Measurements from ENCODE around the gene TMOD3.
"Not testable (repeated sequence)": the region's sequence is repeated elsewhere in the genome, so short reads cannot be mapped to it uniquely, and the experiment has no call there.

TMOD3 gene

DNA sequence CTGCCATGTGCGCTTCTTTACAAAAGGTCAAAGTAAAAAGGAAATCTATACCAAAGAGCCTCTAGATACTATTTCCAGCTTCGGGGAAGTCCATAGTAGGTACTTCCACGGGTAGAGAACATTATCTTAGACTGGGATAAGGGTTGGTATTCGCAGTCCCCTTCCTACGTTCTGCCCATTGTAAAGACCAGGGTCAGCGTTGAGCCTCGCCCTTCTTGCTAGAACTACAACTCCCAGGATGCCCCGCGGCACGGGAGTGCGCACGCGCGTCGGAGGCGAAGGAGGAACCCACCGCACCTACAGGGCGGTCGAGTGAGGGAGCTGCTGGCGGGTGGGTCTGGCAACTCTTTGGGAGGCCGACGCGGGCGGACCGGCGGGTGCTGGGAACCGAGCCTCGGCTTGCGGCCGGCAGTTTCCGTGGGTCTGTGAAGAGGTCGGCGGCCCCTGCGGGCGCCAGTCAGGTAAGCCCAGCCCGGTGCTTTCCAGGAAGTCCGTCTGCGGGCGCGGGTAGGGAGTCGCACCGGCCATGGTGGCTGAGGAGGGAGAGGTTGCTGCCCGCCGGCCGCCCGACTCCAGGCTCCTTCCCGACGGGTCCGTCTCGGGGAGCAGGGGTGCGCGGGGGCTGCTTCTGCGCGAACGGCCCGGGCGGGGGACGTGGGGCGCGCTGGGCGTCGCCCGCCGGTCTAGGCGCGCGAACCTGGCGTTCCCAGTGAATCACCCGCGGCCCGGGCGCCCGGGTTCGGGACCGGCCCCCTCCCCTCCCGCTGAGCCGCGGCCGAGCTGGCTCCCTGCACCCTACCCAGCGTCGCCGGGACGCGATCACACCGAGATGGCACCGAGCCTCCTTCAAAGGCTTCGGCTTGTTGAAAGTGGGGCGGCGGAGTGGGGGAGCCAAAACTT is at the start of gene TMOD3:
TMOD3 (plus strand) TSS at position 278 of the 900 bp plus-strand sequence. CDS start 33,232 bp downstream, outside the sequence.
- Histone ChIP-seq H3K27ac (ENCODE audit: low read length) (peak within 1 kb of the TSS; percentile 79), H3K4me1 (ENCODE audit: control insufficient read depth in 1 of 2, insufficient read depth in 2 of 2, low read length in 2 of 2) (peaks cover 9 to 13% of the 10 kb centered on the region in 2 donors)

DNA sequence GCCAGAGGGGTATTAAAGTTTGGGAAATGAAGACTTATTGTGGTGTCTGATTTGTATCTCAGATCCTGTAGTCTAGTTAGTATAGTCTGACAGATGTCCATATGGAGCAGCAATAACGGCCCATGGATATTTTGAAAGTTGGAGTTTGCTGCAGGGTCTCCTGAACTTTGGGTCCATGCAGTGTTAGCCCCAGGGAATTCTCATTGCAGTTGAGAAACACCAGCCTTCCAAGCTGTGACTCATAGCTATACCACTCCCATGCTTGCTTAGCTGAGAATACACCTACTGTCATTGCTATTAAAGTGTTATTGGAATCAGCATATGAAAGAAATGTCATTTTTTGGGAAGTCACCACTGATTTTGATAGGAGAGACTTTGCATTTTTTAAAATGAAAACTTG is 48.8 kb upstream of the TMOD3 start:
- Histone ChIP-seq H3K9me3 (ENCODE audit: control insufficient read depth in 1 of 2, low read length in 2 of 2) (no peaks in the 10 kb centered on the region), H3K27me3 (ENCODE audit: low read depth, low read length) (no peaks in the 10 kb centered on the region), H3K4me1 (ENCODE audit: control insufficient read depth in 1 of 2, insufficient read depth in 2 of 2, low read length in 2 of 2) (peaks cover 0 to 11% of the 10 kb centered on the region in 2 donors), H3K36me3 (ENCODE audit: control insufficient read depth in 1 of 2, insufficient read depth in 2 of 2, low read length in 2 of 2) (peaks cover 19 to 25% of the 10 kb centered on the region in 2 donors), H3K27ac (ENCODE audit: low read length) (no peak overlapping the region), H3K4me3 (ENCODE audit: low read depth in 1 of 2, low read length in 2 of 2) (no peak overlapping the region)

More for the DNA sequence above, at the start of gene TMOD3:
- H3K9me3 ChIP-seq (ENCODE audit: control insufficient read depth in 1 of 2, low read length in 2 of 2) = no peaks in the 10 kb centered on the region
- no peaks in the 10 kb centered on the region for H3K36me3 ChIP-seq (ENCODE audit: control insufficient read depth in 1 of 2, insufficient read depth in 2 of 2, low read length in 2 of 2)
- H3K27me3 ChIP-seq (ENCODE audit: low read depth, low read length) = no peaks in the 10 kb centered on the region
- peak within 1 kb of the TSS; percentile 86 to 90 for H3K4me3 ChIP-seq (ENCODE audit: low read depth in 1 of 2, low read length in 2 of 2)

- Histone ChIP-seq H3K36me3 (ENCODE audit: control insufficient read depth in 1 of 2, insufficient read depth in 2 of 2, low read length in 2 of 2) (peaks cover 21 to 30% of the 10 kb centered on the region in 2 donors), H3K9me3 (ENCODE audit: control insufficient read depth in 1 of 2, low read length in 2 of 2) (no peaks in the 10 kb centered on the region), H3K27ac (ENCODE audit: low read length) (no peak overlapping the region), H3K27me3 (ENCODE audit: low read depth, low read length) (no peaks in the 10 kb centered on the region), H3K4me1 (ENCODE audit: control insufficient read depth in 1 of 2, insufficient read depth in 2 of 2, low read length in 2 of 2) (peaks cover 0 to 4% of the 10 kb centered on the region in 2 donors), H3K4me3 (ENCODE audit: low read depth in 1 of 2, low read length in 2 of 2) (no peak overlapping the region)
Observed at GRCh38 chr15:51781506-51781905, 47.9 kb upstream of the TMOD3 start.

DNA sequence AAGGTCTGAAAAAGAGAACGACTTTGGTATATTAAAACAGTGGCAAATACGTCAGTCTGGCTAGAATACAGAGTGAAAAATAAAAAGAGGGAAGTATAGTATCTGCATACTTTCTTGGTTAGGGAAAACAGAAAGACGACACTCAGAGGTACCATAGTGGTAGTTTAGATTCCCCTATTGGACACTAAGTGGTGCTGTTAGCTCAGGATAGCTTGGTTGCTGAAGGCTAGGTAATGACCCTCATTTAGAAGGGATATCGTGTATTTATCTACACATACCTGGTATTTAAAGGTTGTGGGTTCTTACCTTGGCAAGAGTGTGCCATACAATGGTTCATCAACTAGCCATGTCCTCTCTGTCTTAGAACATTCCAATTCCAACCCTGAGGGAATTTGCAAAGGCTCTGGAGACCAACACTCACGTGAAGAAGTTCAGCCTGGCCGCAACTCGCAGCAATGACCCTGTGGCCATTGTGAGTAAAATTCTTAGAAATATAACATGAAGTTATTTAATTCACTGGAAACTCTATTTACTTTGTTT is 47.0 kb upstream of the TMOD3 start:
- peaks cover 24 to 39% of the 10 kb centered on the region in 2 donors for H3K36me3 ChIP-seq (ENCODE audit: control insufficient read depth in 1 of 2, insufficient read depth in 2 of 2, low read length in 2 of 2)
- H3K27me3 ChIP-seq (ENCODE audit: low read depth, low read length) = no peaks in the 10 kb centered on the region
- H3K27ac ChIP-seq (ENCODE audit: low read length) = no peak overlapping the region
- no peak overlapping the region for H3K4me3 ChIP-seq (ENCODE audit: low read depth in 1 of 2, low read length in 2 of 2)
- H3K4me1 ChIP-seq (ENCODE audit: control insufficient read depth in 1 of 2, insufficient read depth in 2 of 2, low read length in 2 of 2) = no peaks in the 10 kb centered on the region
- no peaks in the 10 kb centered on the region for H3K9me3 ChIP-seq (ENCODE audit: control insufficient read depth in 1 of 2, low read length in 2 of 2)

DNA sequence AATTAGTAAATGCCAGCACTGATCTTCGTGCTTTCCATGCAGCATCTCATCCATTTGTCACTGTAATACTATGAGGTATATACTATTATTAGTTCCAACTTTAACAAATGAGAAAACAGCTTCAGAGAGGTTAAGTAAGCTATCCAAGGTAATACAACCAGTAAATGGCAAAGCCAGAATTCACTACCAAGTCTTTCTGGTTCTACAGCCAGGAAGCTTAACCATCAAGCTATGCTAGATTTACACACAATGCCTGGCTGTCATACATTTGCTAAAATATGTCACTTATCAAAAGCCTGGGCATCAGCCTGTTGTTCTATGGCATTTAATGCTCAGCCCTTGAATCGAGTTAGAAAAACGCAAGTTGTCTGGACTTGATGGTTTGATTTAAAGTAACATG is 45.5 kb upstream of the TMOD3 start:
- no peak overlapping the region for H3K4me3 ChIP-seq (ENCODE audit: low read depth in 1 of 2, low read length in 2 of 2)
- H3K27me3 ChIP-seq (ENCODE audit: low read depth, low read length) = no peaks in the 10 kb centered on the region
- H3K4me1 ChIP-seq (ENCODE audit: control insufficient read depth in 1 of 2, insufficient read depth in 2 of 2, low read length in 2 of 2) = no peaks in the 10 kb centered on the region
- no peaks in the 10 kb centered on the region for H3K9me3 ChIP-seq (ENCODE audit: control insufficient read depth in 1 of 2, low read length in 2 of 2)
- H3K36me3 ChIP-seq (ENCODE audit: control insufficient read depth in 1 of 2, insufficient read depth in 2 of 2, low read length in 2 of 2) = peaks cover 24 to 42% of the 10 kb centered on the region in 2 donors
- no peak overlapping the region for H3K27ac ChIP-seq (ENCODE audit: low read length)

- H3K9me3 ChIP-seq (ENCODE audit: control insufficient read depth in 1 of 2, low read length in 2 of 2); H3K27me3 ChIP-seq (ENCODE audit: low read depth, low read length); H3K4me3 ChIP-seq (ENCODE audit: low read depth in 1 of 2, low read length in 2 of 2); H3K27ac ChIP-seq (ENCODE audit: low read length); H3K4me1 ChIP-seq (ENCODE audit: control insufficient read depth in 1 of 2, insufficient read depth in 2 of 2, low read length in 2 of 2): not testable (repeated sequence)
- H3K36me3 ChIP-seq (ENCODE audit: control insufficient read depth in 1 of 2, insufficient read depth in 2 of 2, low read length in 2 of 2) = peaks cover 14 to 33% of the 10 kb centered on the region in 2 donors
Observed at GRCh38 chr15:51787130-51787529, 42.3 kb upstream of the TMOD3 start.

GRCh38 chr15:51792474-51792873 is 37.0 kb upstream of the TMOD3 start:
- not testable (repeated sequence) for H3K27ac ChIP-seq (ENCODE audit: low read length); H3K36me3 ChIP-seq (ENCODE audit: control insufficient read depth in 1 of 2, insufficient read depth in 2 of 2, low read length in 2 of 2); H3K27me3 ChIP-seq (ENCODE audit: low read depth, low read length); H3K9me3 ChIP-seq (ENCODE audit: control insufficient read depth in 1 of 2, low read length in 2 of 2); H3K4me3 ChIP-seq (ENCODE audit: low read depth in 1 of 2, low read length in 2 of 2); H3K4me1 ChIP-seq (ENCODE audit: control insufficient read depth in 1 of 2, insufficient read depth in 2 of 2, low read length in 2 of 2)

DNA sequence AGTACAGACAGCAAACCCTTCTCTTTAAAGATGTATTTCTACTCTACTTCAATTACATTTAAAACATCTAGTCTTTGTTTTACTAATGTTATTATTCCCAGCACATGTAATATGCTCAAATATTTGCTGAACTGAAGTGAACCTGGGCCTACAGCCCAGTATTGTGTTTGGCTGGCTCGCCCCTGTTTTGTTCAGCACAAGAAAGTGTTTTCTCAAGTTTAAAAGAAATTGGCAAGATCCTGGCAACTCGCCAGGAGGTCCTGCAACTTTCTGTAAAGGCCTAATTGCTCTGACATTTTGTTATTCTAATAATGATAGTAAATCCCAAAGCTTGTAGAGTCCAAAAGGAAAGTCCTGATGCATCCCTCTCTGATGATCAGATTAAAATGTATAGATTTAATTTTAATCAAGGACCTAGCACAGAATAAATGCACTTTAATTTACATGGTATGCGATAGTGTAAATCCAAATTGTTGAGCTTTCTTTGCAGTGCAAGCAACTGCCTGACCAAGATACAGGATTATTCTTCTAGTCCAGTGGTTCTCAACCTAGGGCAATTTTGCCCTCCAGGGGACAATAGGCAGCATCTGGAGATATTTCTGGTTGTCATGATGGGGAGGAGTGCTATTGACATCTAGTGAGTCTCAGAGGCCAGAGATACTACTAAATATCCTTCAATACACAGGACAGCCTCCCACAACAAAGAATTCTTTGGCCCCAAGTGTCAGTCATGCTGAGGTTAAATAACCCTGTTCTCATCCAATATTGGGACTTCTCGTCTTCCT is 35.7 kb upstream of the TMOD3 start:
- no peaks in the 10 kb centered on the region for H3K4me1 ChIP-seq (ENCODE audit: control insufficient read depth in 1 of 2, insufficient read depth in 2 of 2, low read length in 2 of 2)
- no peaks in the 10 kb centered on the region for H3K27me3 ChIP-seq (ENCODE audit: low read depth, low read length)
- no peak overlapping the region for H3K4me3 ChIP-seq (ENCODE audit: low read depth in 1 of 2, low read length in 2 of 2)
- no peak overlapping the region for H3K27ac ChIP-seq (ENCODE audit: low read length)
- peaks cover 3 to 7% of the 10 kb centered on the region in 2 donors for H3K36me3 ChIP-seq (ENCODE audit: control insufficient read depth in 1 of 2, insufficient read depth in 2 of 2, low read length in 2 of 2)
- no peaks in the 10 kb centered on the region for H3K9me3 ChIP-seq (ENCODE audit: control insufficient read depth in 1 of 2, low read length in 2 of 2)

GRCh38 chr15:51796847-51797401 is 32.5 kb upstream of the TMOD3 start:
- Histone ChIP-seq H3K4me1 (ENCODE audit: control insufficient read depth in 1 of 2, insufficient read depth in 2 of 2, low read length in 2 of 2) (no peaks in the 10 kb centered on the region), H3K36me3 (ENCODE audit: control insufficient read depth in 1 of 2, insufficient read depth in 2 of 2, low read length in 2 of 2) (peaks cover 10 to 13% of the 10 kb centered on the region in 2 donors), H3K4me3 (ENCODE audit: low read depth in 1 of 2, low read length in 2 of 2) (no peak overlapping the region), H3K27ac (ENCODE audit: low read length) (no peak overlapping the region), H3K27me3 (ENCODE audit: low read depth, low read length) (no peaks in the 10 kb centered on the region), H3K9me3 (ENCODE audit: control insufficient read depth in 1 of 2, low read length in 2 of 2) (no peaks in the 10 kb centered on the region)

DNA sequence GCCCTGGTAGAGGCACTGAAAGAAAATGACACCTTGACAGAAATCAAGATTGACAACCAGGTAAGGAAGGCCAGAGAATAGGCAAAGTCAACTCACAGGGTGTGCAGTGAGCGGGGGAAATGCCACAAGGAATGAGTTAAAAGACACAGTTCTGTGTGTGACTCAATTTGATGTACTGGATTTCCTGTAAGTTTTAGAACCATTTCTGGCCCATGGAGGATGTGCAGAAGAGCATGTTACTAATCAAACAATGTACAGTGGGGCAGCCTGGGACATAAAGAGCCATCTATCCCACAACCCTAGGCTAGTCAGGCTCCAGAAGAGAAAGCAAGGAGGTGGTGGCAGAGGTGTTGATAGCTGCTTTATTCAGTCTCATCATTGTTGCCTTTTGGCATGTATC is 31.2 kb upstream of the TMOD3 start:
- Histone ChIP-seq H3K4me3 (ENCODE audit: low read depth in 1 of 2, low read length in 2 of 2) (no peak overlapping the region), H3K27me3 (ENCODE audit: low read depth, low read length) (no peaks in the 10 kb centered on the region), H3K9me3 (ENCODE audit: control insufficient read depth in 1 of 2, low read length in 2 of 2) (no peaks in the 10 kb centered on the region), H3K27ac (ENCODE audit: low read length) (no peak overlapping the region), H3K36me3 (ENCODE audit: control insufficient read depth in 1 of 2, insufficient read depth in 2 of 2, low read length in 2 of 2) (peaks cover 10 to 13% of the 10 kb centered on the region in 2 donors), H3K4me1 (ENCODE audit: control insufficient read depth in 1 of 2, insufficient read depth in 2 of 2, low read length in 2 of 2) (no peaks in the 10 kb centered on the region)

Measured in muscle layer of duodenum (tissue), 2 donors.